Measurements from ENCODE around the gene ACBD5. TPM values are rescaled to one million over a fixed set of nuclear protein-coding genes. Genes with fewer than 3 reads are reported as not detected.
A peak's percentile ranks its signal among the peaks of the same experiment; 100 is the strongest.

The ACBD5 gene
- total RNA-seq, 1 donor, result 26.8 TPM

GRCh38 chr10:27223964-27224363, 16.6 kb downstream of the ACBD5 start:
- DNase-seq (ENCODE audit: low read depth), result peak; percentile 49
- H3K4me3 ChIP-seq (ENCODE audit: low read depth, low read length), result no peak overlapping the region
- peak; percentile 54 for TF ChIP-seq CTCF (IDR thresholded peaks at IDR 0.05; ENCODE audit: insufficient read depth, low read length)

GRCh38 chr10:27207350-27207749, 33.2 kb downstream of the ACBD5 start:
- no peak overlapping the region for H3K4me3 ChIP-seq (ENCODE audit: low read depth, low read length)
- TF ChIP-seq CTCF (IDR thresholded peaks at IDR 0.05; ENCODE audit: insufficient read depth, low read length), result no peak
- no peak for DNase-seq (ENCODE audit: low read depth)

- TF ChIP-seq CTCF (IDR thresholded peaks at IDR 0.05; ENCODE audit: insufficient read depth, low read length), result no peak
- DNase-seq (ENCODE audit: low read depth), result no peak
- no peak overlapping the region for H3K4me3 ChIP-seq (ENCODE audit: low read depth, low read length)
These were observed 36.8 kb downstream of the ACBD5 start for GRCh38 chr10:27203806-27204205.

DNA sequence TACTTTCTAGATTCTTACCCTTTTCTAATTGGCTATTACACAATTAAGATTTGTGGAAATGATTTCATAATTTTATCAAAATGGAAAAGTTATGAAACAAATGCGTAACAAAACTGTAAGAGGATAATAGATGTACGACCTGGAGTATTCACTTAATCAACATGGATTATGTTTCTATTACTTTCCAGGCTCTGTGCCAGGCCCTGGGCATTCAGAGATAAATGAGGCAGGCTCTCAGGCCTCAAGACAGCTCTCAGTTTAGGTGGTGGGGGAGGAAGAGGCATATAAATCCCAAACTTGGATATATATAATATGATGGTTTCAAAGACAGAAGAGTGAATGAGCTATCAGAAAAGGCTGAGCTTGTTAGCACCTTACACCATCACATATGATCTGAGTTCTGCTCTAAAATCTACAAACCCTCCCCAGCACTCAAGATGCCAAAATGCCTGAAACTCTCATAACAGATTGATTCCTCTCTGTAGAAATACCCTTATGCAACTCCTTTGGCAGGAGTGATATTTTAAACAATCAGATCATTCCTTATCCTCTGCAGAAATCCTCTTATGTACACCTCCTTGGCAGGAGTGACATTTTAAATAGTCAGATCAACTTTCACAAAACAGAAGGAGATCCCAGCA, 42.5 kb downstream of the ACBD5 start:
- DNase-seq (ENCODE audit: low read depth), result peak; percentile 18
- TF ChIP-seq CTCF (IDR thresholded peaks at IDR 0.05; ENCODE audit: insufficient read depth, low read length), result no peak

DNA sequence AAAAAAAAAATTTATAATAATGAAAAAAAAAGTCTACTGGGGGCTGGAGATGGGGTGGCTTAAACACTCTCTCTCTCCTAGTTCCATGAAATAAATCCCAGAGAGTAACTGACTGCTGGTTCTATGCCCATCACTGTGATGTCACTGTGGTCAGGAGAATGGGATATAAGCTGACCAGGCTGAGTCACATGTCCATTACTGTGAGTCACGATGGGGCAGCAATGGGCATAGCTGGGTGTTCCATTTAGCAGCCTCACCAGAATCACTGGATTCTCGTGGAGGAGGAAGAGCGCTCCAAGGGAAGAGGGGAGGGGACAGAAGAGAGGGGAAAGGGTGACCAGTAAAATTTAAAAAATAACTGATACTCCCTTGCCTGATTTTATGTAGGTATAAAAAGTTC, 48.3 kb downstream of the ACBD5 start:
- no peak overlapping the region for H3K4me3 ChIP-seq (ENCODE audit: low read depth, low read length)
- no peak for TF ChIP-seq CTCF (IDR thresholded peaks at IDR 0.05; ENCODE audit: insufficient read depth, low read length)
- peak; percentile 93 for DNase-seq (ENCODE audit: low read depth)

More for the DNA sequence above, 42.5 kb downstream of the ACBD5 start:
- H3K4me3 ChIP-seq (ENCODE audit: low read depth, low read length), result no peak overlapping the region

- no peak for TF ChIP-seq CTCF (IDR thresholded peaks at IDR 0.05; ENCODE audit: insufficient read depth, low read length)
- H3K4me3 ChIP-seq (ENCODE audit: low read depth, low read length), result no peak overlapping the region
- no peak for DNase-seq (ENCODE audit: low read depth)
These were observed 50.1 kb downstream of the ACBD5 start for GRCh38 chr10:27190508-27190907.

DNA sequence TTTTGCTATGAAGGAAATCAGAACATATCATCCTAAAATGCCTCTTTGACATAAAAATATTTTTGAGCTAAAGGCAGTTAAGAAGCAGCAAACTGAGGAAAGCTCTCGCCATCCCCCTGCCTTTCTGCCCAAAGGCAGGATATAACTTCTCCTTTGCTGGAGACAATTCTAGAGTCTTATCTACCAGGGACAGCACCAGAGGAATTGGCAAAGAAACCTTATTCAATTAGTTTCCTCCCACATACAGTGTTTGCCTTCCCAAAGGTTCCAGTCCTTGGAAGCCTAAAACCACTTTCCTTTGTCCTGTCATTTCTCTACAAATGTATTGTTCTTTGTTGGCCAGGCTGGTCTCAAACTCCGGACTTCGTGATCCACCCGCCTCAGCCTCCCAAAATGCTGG, 51.7 kb downstream of the ACBD5 start:
- no peak overlapping the region for H3K4me3 ChIP-seq (ENCODE audit: low read depth, low read length)
- TF ChIP-seq CTCF (IDR thresholded peaks at IDR 0.05; ENCODE audit: insufficient read depth, low read length), result no peak
- DNase-seq (ENCODE audit: low read depth), result no peak

All from fibroblast of the aortic adventitia (primary cell).